Panc1 (cell line): Measurements from ENCODE around the gene CD44. TPM values are rescaled to one million over a fixed set of nuclear protein-coding genes. Genes with fewer than 3 reads are reported as not detected.

Source experiments
- ATAC-seq: fragments of 200-7000 bp; cut with Tn5 transposase; 2 replicates; pipeline ENCODE4 v1.9.1; 2020; ENCODE audit warnings: mild to moderate bottlenecking, moderate library complexity
- BruUV-seq: library from RNA; stranded (reverse); fragments of 400-500 nt; replicated peaks from 2 replicates; lab custom pipeline; 2021; lab: Mats Ljungman, UMichigan
- CTCF ChIA-PET: fragments of 300-600 bp; sonication (Branson Sonifier 250); formaldehyde crosslinking; loops from one replicate; lab custom pipeline; 2022; ENCODE audit warnings: antibody characterized with exemption; lab: Charles Lee
- POLR2A ChIA-PET: fragments of 300-600 bp; sonication (Branson Sonifier 250); formaldehyde crosslinking; loops from one replicate; lab custom pipeline; 2022; ENCODE audit warnings: antibody characterized with exemption; lab: Charles Lee
- DNase-seq: peaks from one replicate; pipeline ENCODE4 v3.0.0-alpha.2; 2010; ENCODE audit warnings: low read depth, low spot score
- H3K27ac ChIP-seq: 2 replicates; pipeline ENCODE4 v1.5.1; 2011; ENCODE audit warnings: mild to moderate bottlenecking, low read length, inconsistent platforms
- H3K27me3 ChIP-seq: fragments of 200-500 bp; sonication (Bioruptor generic); 2 replicates; pipeline ENCODE4 v1.6.0; 2014; ENCODE audit warnings: low read length, inconsistent platforms; ENCODE audit not compliant: control insufficient read depth, insufficient read depth
- H3K36me3 ChIP-seq: fragments of 200-500 bp; sonication (Bioruptor generic); 2 replicates; pipeline ENCODE4 v1.5.1; 2014; ENCODE audit warnings: inconsistent platforms, mild to moderate bottlenecking, low read length, moderate library complexity; ENCODE audit not compliant: control insufficient read depth, insufficient read depth
- H3K4me1 ChIP-seq: 2 replicates; pipeline ENCODE4 v1.5.1; 2011; ENCODE audit warnings: inconsistent platforms, mild to moderate bottlenecking, low read length, moderate library complexity; ENCODE audit not compliant: control insufficient read depth, insufficient read depth
- H3K4me3 ChIP-seq, 2 experiments: 2 replicates each; pipeline ENCODE4 v1.5.1; 2011 to 2012; ENCODE audit warnings: low read depth in 2 of 2, low read length in 2 of 2, mild to moderate bottlenecking in 2 of 2, inconsistent platforms in 1 of 2, moderate library complexity in 1 of 2
- H3K9me3 ChIP-seq: fragments of 200-500 bp; sonication (Bioruptor generic); 2 replicates; pipeline ENCODE4 v1.5.1; 2014; ENCODE audit warnings: low read depth, mild to moderate bottlenecking, inconsistent platforms, low read length, moderate library complexity; ENCODE audit not compliant: control insufficient read depth, insufficient read depth
- POLR2AphosphoS5 ChIP-seq: IDR thresholded peaks from 2 replicates; pipeline ENCODE4 v1.6.1; 2012; ENCODE audit warnings: mild to moderate bottlenecking, low read depth, low read length, moderate library complexity
- SIN3A ChIP-seq: IDR thresholded peaks from 2 replicates; pipeline ENCODE4 v1.6.1; 2012; ENCODE audit warnings: low read depth, mild to moderate bottlenecking, low read length, moderate library complexity, borderline replicate concordance; ENCODE audit not compliant: insufficient read depth
- TCF7L2 ChIP-seq: IDR thresholded peaks from 2 replicates; pipeline ENCODE4 v1.6.1; 2011; ENCODE audit warnings: mild to moderate bottlenecking, low read depth, low read length, inconsistent platforms
- in situ Hi-C: cut with HindIII; loops from 2 replicates; pipeline ENCODE4 v1.10.0; 2016; ENCODE audit warnings: low sequenced_read_pairs, low pct_unique_long_range_greater_than_20kb
- intact Hi-C: fragments of 100-400 bp; cut with micrococcal nuclease; formaldehyde crosslinking; loops from one replicate; pipeline ENCODE4 v1.10.0; 2022; ENCODE audit not compliant: unreplicated experiment
- total RNA-seq: library from RNA; stranded (reverse); gene quantifications from one replicate; pipeline ENCODE4 v1.2.1, GENCODE V29; 2021; ENCODE audit not compliant: unreplicated experiment
- TF ChIP-seq, protein P1 (sequence below), 2 experiments: IDR thresholded peaks; 2 replicates each; pipeline ENCODE4 v1.6.1; 2011 to 2012; ENCODE audit warnings: low read depth in 2 of 2, control low read depth in 1 of 2, low read length in 1 of 2, mild to moderate bottlenecking in 1 of 2, moderate library complexity in 1 of 2; ENCODE audit not compliant: insufficient read depth in 1 of 2
- TF ChIP-seq, protein P2 (sequence below): fragments of 450-650 bp; IDR thresholded peaks from 2 replicates; pipeline ENCODE4 v1.5.1; 2017; ENCODE audit warnings: mild to moderate bottlenecking

Gene CD44
- total RNA-seq, 1 experiment from 2014 or later, result 1,819 TPM

DNA sequence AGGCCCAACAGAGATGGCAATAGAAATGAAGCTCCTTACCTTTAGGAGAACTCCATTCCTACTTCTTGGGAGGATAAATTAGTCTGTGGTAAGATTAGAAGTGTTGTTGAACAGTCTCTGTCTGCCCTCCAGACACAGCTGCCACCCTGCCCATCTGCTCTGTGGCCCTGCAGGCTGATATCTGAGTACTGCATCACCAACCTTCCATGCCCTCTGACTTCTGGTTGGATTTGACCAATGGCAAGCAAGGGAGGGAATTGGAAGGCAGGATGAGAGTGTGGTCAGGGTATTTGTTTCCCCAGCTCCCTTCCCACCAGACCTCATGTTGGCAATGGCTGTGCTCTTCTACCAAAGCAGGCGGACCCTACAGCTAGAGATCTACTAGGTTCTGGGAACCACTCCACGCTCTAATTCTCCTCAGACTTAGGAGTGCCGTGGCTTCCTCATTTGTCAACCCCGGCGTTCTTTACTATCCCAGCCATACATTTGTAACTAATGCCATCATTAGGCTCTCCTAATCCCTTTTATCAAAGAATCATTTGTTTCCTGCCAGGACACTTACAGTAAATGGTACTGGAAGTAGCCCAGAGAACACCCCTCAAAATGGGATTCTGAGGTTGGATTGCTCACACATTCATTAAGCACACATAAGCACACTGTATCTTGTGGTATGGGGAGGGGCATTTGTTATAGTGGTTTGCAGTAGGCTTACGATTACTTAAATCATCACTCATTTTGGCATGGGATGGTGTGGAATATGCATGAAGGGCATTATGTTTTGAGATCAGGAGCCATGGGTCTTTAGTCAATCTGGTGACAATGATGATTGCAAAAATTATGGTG is 35.4 kb upstream of the CD44 start:
- ChIA-PET CTCF (no interaction called here), POLR2A (interaction anchor here (0.6 kb wide), 1 partner anchor 37 kb away, joined by 3 read pairs; no protein-coding TSS in a partner anchor)
- in situ Hi-C loops (no loop called here), intact Hi-C loops (no loop called here)
- Histone ChIP-seq H3K4me1 (peaks cover 17% of the 10 kb centered on the region), H3K27ac (peak overlapping the region; percentile 88), H3K36me3 (no peaks in the 10 kb centered on the region), H3K27me3 (no peaks in the 10 kb centered on the region), H3K9me3 (no peaks in the 10 kb centered on the region), H3K4me3 (no peak overlapping the region)
- DNase-seq (no peak), ATAC-seq (no peak)
- TF ChIP-seq, protein P1, sequence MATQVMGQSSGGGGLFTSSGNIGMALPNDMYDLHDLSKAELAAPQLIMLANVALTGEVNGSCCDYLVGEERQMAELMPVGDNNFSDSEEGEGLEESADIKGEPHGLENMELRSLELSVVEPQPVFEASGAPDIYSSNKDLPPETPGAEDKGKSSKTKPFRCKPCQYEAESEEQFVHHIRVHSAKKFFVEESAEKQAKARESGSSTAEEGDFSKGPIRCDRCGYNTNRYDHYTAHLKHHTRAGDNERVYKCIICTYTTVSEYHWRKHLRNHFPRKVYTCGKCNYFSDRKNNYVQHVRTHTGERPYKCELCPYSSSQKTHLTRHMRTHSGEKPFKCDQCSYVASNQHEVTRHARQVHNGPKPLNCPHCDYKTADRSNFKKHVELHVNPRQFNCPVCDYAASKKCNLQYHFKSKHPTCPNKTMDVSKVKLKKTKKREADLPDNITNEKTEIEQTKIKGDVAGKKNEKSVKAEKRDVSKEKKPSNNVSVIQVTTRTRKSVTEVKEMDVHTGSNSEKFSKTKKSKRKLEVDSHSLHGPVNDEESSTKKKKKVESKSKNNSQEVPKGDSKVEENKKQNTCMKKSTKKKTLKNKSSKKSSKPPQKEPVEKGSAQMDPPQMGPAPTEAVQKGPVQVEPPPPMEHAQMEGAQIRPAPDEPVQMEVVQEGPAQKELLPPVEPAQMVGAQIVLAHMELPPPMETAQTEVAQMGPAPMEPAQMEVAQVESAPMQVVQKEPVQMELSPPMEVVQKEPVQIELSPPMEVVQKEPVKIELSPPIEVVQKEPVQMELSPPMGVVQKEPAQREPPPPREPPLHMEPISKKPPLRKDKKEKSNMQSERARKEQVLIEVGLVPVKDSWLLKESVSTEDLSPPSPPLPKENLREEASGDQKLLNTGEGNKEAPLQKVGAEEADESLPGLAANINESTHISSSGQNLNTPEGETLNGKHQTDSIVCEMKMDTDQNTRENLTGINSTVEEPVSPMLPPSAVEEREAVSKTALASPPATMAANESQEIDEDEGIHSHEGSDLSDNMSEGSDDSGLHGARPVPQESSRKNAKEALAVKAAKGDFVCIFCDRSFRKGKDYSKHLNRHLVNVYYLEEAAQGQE (IDR thresholded peaks at IDR 0.05; ENCODE audit: insufficient read depth in 1 of 2, low read depth in 2 of 2, low read length in 1 of 2), result no peak
- no peak for TF ChIP-seq SIN3A
- no peak for TF ChIP-seq TCF7L2
- TF ChIP-seq, protein P2, sequence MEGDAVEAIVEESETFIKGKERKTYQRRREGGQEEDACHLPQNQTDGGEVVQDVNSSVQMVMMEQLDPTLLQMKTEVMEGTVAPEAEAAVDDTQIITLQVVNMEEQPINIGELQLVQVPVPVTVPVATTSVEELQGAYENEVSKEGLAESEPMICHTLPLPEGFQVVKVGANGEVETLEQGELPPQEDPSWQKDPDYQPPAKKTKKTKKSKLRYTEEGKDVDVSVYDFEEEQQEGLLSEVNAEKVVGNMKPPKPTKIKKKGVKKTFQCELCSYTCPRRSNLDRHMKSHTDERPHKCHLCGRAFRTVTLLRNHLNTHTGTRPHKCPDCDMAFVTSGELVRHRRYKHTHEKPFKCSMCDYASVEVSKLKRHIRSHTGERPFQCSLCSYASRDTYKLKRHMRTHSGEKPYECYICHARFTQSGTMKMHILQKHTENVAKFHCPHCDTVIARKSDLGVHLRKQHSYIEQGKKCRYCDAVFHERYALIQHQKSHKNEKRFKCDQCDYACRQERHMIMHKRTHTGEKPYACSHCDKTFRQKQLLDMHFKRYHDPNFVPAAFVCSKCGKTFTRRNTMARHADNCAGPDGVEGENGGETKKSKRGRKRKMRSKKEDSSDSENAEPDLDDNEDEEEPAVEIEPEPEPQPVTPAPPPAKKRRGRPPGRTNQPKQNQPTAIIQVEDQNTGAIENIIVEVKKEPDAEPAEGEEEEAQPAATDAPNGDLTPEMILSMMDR, result no peak
- TF ChIP-seq POLR2AphosphoS5, result no peak
- no TSS peak for BruUV-seq

DNA sequence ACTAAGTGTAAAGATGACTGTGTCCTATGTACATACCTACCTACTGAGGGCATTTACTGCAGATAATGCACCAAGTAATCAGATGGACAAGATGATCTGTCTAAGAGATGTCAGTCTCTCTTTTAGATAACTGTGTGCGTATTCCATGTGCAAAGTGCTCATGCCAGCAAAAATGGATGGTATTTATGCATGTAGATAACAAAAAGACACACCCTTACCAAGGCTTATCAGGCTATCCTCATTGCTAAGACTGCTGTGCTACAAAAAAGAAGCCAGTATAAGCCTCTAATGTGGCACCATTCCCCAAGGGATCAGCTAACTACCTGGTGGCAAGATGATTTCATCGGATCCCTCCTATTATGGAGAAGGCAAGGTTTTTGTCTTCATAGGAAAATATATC is 34.3 kb upstream of the CD44 start:
- Histone ChIP-seq H3K27ac (peak overlapping the region; percentile 88; the same call in 1 of the 2 replicates), H3K9me3 (no peaks in the 10 kb centered on the region), H3K4me3 (no peak overlapping the region), H3K4me1 (peaks cover 7% of the 10 kb centered on the region), H3K36me3 (no peaks in the 10 kb centered on the region), H3K27me3 (no peaks in the 10 kb centered on the region)
- CTCF ChIA-PET, result no interaction called here
- DNase-seq (no peak), ATAC-seq (no peak)
- POLR2A ChIA-PET, result interaction anchor here (0.6 kb wide), 1 partner anchor 38 kb away, joined by 3 read pairs; no protein-coding TSS in a partner anchor
- TF ChIP-seq, protein P2, result no peak
- TF ChIP-seq, protein P1 (IDR thresholded peaks at IDR 0.05; ENCODE audit: insufficient read depth in 1 of 2, low read depth in 2 of 2, low read length in 1 of 2), result no peak
- TF ChIP-seq SIN3A, result no peak
- TF ChIP-seq POLR2AphosphoS5, result no peak
- no peak for TF ChIP-seq TCF7L2
- intact Hi-C loops, result no loop called here
- in situ Hi-C loops, result no loop called here
- BruUV-seq, result no TSS peak
